ENCODE results near the gene RFK. TPM values are rescaled to one million over a fixed set of nuclear protein-coding genes. Genes with fewer than 3 reads are reported as not detected.

Gene RFK
- total RNA-seq, 1 donor from 2014 or later, result 8.9 TPM

- H3K27ac ChIP-seq, result no peak overlapping the region
- intact Hi-C loops (cut with DNase I), result no loop called here
- H3K4me3 ChIP-seq, result no peak overlapping the region
- TF ChIP-seq CTCF (IDR thresholded peaks at IDR 0.05), result no peak
- no peaks in the 10 kb centered on the region for H3K4me1 ChIP-seq
- DNase-seq (ENCODE audit: low spot score in 2 of 2), result no peak
- H3K36me3 ChIP-seq, result no peaks in the 10 kb centered on the region
- H3K9me3 ChIP-seq, result no peaks in the 10 kb centered on the region
- no peaks in the 10 kb centered on the region for H3K27me3 ChIP-seq
Measured at GRCh38 chr9:76341616-76342015, 52.6 kb downstream of the RFK start.

- H3K27me3 ChIP-seq, result no peaks in the 10 kb centered on the region
- H3K9me3 ChIP-seq, result no peaks in the 10 kb centered on the region
- no peak for DNase-seq (ENCODE audit: low spot score in 2 of 2)
- H3K4me1 ChIP-seq, result no peaks in the 10 kb centered on the region
- no peak overlapping the region for H3K4me3 ChIP-seq
- H3K36me3 ChIP-seq, result no peaks in the 10 kb centered on the region
- intact Hi-C loops (cut with DNase I), result no loop called here
- no peak for TF ChIP-seq CTCF (IDR thresholded peaks at IDR 0.05)
- H3K27ac ChIP-seq, result no peak overlapping the region
Measured at GRCh38 chr9:76338418-76338817, 55.8 kb downstream of the RFK start.

GRCh38 chr9:76336027-76336426, 58.2 kb downstream of the RFK start:
- no peaks in the 10 kb centered on the region for H3K4me1 ChIP-seq
- DNase-seq (ENCODE audit: low spot score in 2 of 2), result no peak
- intact Hi-C loops (cut with DNase I), result no loop called here
- H3K36me3 ChIP-seq, result no peaks in the 10 kb centered on the region
- H3K27ac ChIP-seq, result no peak overlapping the region
- no peaks in the 10 kb centered on the region for H3K27me3 ChIP-seq
- no peak overlapping the region for H3K4me3 ChIP-seq
- H3K9me3 ChIP-seq, result no peaks in the 10 kb centered on the region
- no peak for TF ChIP-seq CTCF (IDR thresholded peaks at IDR 0.05)

Other genes starting within 250 kb of the RFK start
- gene GCNT1, start 64.8 kb upstream of the RFK start, total RNA-seq, result 0.21 TPM

Measured in ascending aorta (tissue), 2 donors.